ENCODE measurements around the gene NOTUM.

NOTUM gene

DNA sequence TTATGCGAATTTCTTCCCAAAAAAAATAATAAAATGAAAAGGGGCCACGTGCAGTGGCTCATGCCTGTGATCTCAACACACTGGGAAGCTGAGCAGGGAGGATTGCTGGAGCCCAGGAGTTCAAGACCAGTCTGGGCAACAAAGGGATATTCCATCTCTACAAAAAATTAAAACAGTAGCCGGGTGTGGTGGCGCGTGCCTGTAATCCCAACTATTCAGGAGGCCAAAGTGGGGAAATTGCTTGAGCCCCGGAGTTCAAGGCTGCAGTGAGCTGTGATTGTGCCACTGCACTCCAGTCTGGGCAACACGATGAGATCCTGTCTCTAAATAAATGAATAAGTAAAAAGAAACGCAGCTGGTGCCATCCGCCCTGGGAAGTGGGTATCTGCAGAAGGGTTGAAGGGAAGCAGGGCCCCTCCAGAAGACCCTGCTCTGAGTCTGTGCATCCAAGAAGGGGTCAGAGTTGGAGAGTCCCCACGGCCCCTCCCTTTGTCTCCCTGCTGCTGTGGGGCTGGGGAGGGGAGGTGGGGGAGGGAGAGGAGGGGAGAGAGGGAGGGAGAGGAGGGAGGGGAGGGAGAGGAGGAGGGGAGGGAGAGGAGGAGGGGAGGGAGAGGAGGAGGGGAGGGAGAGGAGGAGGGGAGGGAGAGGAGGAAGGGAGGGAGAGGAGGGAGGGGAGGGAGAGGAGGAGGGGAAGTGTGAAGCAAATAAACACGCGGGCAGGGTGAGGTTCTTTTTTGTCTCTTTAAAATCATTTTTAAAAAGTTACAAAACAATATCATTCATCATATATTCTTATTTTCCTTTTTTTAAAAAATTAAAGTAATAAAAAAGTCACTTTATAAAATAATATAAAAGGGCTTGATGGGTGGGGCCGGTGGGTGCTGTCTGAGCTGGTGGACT lies 9.0 kb downstream of the NOTUM start:
- FAIRE-seq (no peak), DNase-seq (ENCODE audit: insufficient read length, low spot score) (no peak)
- TF ChIP-seq PAX5 (IDR thresholded peaks at IDR 0.05; ENCODE audit: insufficient read depth, low read length, severe bottlenecking) (no peak), POLR2A (IDR thresholded peaks at IDR 0.05; ENCODE audit: low read depth, low read length) (no peak)

DNA sequence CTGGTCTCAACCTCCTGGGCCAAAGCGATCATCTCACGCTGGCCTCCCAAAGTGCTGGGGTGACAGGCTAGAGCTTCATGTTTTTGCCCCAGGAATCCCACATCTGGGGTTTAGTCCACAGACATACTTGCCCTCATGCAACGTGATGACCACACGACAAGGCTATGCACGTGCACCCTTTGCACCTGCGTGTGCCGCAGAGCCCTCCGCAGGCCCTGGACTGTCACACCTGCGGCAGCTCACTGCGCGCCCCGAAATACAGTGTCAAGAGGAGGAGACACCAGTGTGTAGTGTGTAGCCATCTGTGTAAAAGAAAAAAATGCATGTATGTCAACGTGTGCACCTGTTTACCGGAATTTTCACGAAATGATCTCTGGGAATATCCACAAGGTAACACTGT lies 10.5 kb downstream of the NOTUM start:
- no peak for FAIRE-seq
- no peak for DNase-seq (ENCODE audit: insufficient read length, low spot score)
- TF ChIP-seq POLR2A (IDR thresholded peaks at IDR 0.05; ENCODE audit: low read depth, low read length): no peak
- TF ChIP-seq PAX5 (IDR thresholded peaks at IDR 0.05; ENCODE audit: insufficient read depth, low read length, severe bottlenecking): no peak
- no peak for TF ChIP-seq TAF1 (IDR thresholded peaks at IDR 0.05; ENCODE audit: low read depth, low read length)
- TF ChIP-seq POLR2AphosphoS5 (IDR thresholded peaks at IDR 0.05; ENCODE audit: low read depth, low read length): no peak
- TF ChIP-seq SPI1 (IDR thresholded peaks at IDR 0.05; ENCODE audit: low read depth, low read length): no peak
- no peak for TF ChIP-seq POU2F2 (IDR thresholded peaks at IDR 0.05; ENCODE audit: low read depth, low read length)

- FAIRE-seq (peak; percentile 38), DNase-seq (ENCODE audit: insufficient read length, low spot score) (no peak)
- TF ChIP-seq SPI1 (IDR thresholded peaks at IDR 0.05; ENCODE audit: low read depth, low read length) (no peak), PAX5 (IDR thresholded peaks at IDR 0.05; ENCODE audit: insufficient read depth, low read length, severe bottlenecking) (no peak), POLR2AphosphoS5 (IDR thresholded peaks at IDR 0.05; ENCODE audit: low read depth, low read length) (no peak), POU2F2 (IDR thresholded peaks at IDR 0.05; ENCODE audit: low read depth, low read length) (no peak), TAF1 (IDR thresholded peaks at IDR 0.05; ENCODE audit: low read depth, low read length) (no peak), POLR2A (IDR thresholded peaks at IDR 0.05; ENCODE audit: low read depth, low read length) (no peak)
Measured at GRCh38 chr17:81948635-81949378, 12.2 kb downstream of the NOTUM start.

GRCh38 chr17:81947189-81947588 lies 13.8 kb downstream of the NOTUM start, which contains the start of gene MYADML2:
TSS of gene MYADML2 (minus strand) at chr17:81947233. CDS start at chr17:81941741, 5,492 bp downstream.
- DNase-seq (ENCODE audit: insufficient read length, low spot score): no peak
- FAIRE-seq: no peak
- TF ChIP-seq POLR2A (IDR thresholded peaks at IDR 0.05; ENCODE audit: low read depth, low read length): no peak
- no peak for TF ChIP-seq PAX5 (IDR thresholded peaks at IDR 0.05; ENCODE audit: insufficient read depth, low read length, severe bottlenecking)
- no peak for TF ChIP-seq SPI1 (IDR thresholded peaks at IDR 0.05; ENCODE audit: low read depth, low read length)
- TF ChIP-seq POLR2AphosphoS5 (IDR thresholded peaks at IDR 0.05; ENCODE audit: low read depth, low read length): no peak
- no peak for TF ChIP-seq TAF1 (IDR thresholded peaks at IDR 0.05; ENCODE audit: low read depth, low read length)
- TF ChIP-seq POU2F2 (IDR thresholded peaks at IDR 0.05; ENCODE audit: low read depth, low read length): no peak

DNA sequence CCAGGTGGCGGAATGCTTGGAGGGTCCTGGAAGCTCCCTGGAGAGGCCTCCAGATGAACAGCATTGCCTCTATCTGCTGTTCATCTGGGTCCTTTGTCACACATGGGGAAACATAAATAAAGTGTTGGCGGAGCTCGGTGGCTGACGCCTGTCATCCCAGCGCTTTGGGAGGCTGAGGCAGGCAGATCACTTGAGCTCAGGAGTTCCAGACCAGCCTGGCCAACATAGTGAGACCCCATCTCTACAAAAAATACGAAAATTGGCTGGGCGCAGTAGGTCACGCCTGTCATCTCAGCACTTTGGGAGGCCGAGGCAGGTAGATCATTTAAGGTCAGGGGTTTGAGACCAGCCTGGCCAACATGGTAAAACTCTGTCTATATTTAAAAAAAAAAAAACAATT lies 16.1 kb downstream of the NOTUM start:
- DNase-seq (ENCODE audit: insufficient read length, low spot score) (no peak), FAIRE-seq (no peak)
- no peak for TF ChIP-seq POU2F2 (IDR thresholded peaks at IDR 0.05; ENCODE audit: low read depth, low read length)
- no peak for TF ChIP-seq TAF1 (IDR thresholded peaks at IDR 0.05; ENCODE audit: low read depth, low read length)
- TF ChIP-seq PAX5 (IDR thresholded peaks at IDR 0.05; ENCODE audit: insufficient read depth, low read length, severe bottlenecking): no peak
- no peak for TF ChIP-seq SPI1 (IDR thresholded peaks at IDR 0.05; ENCODE audit: low read depth, low read length)
- no peak for TF ChIP-seq POLR2AphosphoS5 (IDR thresholded peaks at IDR 0.05; ENCODE audit: low read depth, low read length)

DNA sequence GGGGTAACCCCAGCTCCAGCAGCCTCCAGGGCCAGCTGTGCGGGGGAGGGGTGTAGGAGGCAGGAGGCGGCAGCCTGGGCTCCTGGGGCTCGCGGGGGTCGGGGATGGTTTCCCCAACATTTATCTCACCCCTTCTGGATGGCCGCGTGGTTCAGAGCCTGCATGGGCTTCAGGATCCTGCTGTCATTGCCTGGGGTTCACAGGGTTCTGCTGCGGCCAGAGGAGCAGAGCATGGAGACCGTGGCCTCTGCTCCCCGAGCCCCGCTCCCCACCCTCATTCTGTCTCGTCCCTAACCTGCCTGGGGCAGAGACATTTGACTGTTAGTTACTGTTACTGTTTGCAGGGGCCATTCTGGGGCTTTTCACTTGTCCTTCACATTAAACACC lies 18.8 kb downstream of the NOTUM start:
- FAIRE-seq (no peak), DNase-seq (ENCODE audit: insufficient read length, low spot score) (no peak)
- TF ChIP-seq TAF1 (IDR thresholded peaks at IDR 0.05; ENCODE audit: low read depth, low read length) (no peak), SPI1 (IDR thresholded peaks at IDR 0.05; ENCODE audit: low read depth, low read length) (no peak), POU2F2 (IDR thresholded peaks at IDR 0.05; ENCODE audit: low read depth, low read length) (no peak), POLR2AphosphoS5 (IDR thresholded peaks at IDR 0.05; ENCODE audit: low read depth, low read length) (no peak), POLR2A (IDR thresholded peaks at IDR 0.05; ENCODE audit: low read depth, low read length) (no peak), PAX5 (IDR thresholded peaks at IDR 0.05; ENCODE audit: insufficient read depth, low read length, severe bottlenecking) (no peak)

DNA sequence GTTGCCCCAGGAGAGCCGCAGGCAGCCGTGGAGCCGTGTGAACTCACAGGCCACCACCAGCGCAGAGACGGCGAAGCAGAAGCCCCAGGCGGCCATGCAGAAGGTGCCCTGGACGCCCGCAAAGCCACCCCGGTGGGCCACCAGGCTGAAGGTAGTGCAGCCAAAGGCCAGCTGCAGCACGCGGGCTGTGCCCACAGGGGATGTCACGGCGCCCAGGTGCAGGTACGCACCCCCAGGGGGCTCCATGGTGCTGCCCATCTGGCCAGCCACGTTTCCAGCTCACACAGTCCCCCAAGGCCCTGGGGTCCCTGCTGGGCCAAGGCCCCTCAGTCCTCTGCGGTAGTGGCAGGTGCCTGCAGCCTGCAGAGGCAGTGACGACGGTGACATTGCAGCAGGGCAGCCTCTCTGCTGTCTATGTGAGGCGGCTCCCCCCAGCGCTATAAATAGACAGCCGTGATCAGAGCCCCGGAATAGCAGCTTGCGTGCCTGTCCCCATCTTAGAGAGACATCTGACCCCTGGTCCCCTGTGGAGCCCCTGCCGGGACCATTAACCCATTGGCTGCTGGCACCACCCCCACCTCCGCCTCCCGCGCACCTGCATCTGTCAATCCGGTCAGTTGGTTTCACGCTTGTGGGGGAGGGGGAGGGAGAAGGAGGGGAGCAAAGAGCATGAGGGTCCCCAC lies 19.4 kb downstream of the NOTUM start:
- no peak for FAIRE-seq
- TF ChIP-seq SPI1 (IDR thresholded peaks at IDR 0.05; ENCODE audit: low read depth, low read length): no peak
- no peak for TF ChIP-seq POLR2AphosphoS5 (IDR thresholded peaks at IDR 0.05; ENCODE audit: low read depth, low read length)
- TF ChIP-seq POLR2A (IDR thresholded peaks at IDR 0.05; ENCODE audit: low read depth, low read length): no peak
- no peak for TF ChIP-seq PAX5 (IDR thresholded peaks at IDR 0.05; ENCODE audit: insufficient read depth, low read length, severe bottlenecking)
- TF ChIP-seq POU2F2 (IDR thresholded peaks at IDR 0.05; ENCODE audit: low read depth, low read length): no peak
- no peak for TF ChIP-seq TAF1 (IDR thresholded peaks at IDR 0.05; ENCODE audit: low read depth, low read length)
- DNase-seq (ENCODE audit: insufficient read length, low spot score): no peak

DNA sequence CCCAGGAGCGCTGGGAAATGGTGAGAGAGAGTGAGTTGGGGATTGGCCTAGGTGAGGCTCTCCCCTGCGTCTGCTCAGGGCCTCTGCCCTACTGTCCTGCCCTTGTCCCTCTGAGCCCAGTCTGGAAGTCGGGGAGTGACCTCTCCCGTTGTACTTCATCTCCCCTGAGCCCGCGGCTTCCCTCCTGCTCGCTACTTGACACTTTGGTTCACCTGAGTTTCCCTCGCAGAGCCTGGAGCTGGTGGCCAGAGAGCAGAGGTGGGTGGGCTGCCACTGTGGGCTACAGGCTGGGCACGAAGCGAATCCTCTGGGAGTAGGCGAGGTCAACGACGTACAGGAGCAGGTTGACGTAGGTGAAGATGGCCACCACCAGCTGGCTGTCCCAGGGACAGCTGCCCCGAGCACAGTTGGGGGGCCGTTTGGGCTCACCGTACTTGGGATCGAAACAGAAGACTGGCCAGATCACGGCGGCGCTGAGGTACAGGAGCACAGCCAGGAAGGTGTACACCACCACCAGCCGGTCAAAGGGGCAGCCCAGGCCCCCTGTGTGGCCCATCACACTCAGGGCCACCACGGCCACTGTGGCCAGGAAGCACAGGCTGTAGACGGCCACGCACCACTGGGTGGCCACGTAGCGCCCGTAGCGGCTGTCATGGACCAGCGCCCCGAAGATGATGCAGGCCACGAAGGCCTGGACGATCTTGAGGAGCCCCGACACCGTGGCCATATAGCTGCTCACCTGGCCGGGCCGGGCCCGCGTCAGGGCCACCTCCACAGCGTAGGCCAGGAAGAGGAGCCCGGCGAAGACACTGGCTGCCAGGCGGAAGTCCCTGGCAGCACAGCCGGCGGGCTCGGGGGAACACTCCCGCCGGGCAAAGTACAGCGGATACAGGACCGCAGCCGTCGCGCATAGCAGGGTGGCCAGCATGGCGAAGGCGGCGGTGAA lies 20.2 kb downstream of the NOTUM start:
- TF ChIP-seq PAX5 (IDR thresholded peaks at IDR 0.05; ENCODE audit: insufficient read depth, low read length, severe bottlenecking) (no peak), POU2F2 (IDR thresholded peaks at IDR 0.05; ENCODE audit: low read depth, low read length) (no peak), POLR2AphosphoS5 (IDR thresholded peaks at IDR 0.05; ENCODE audit: low read depth, low read length) (no peak), POLR2A (IDR thresholded peaks at IDR 0.05; ENCODE audit: low read depth, low read length) (no peak), TAF1 (IDR thresholded peaks at IDR 0.05; ENCODE audit: low read depth, low read length) (no peak), SPI1 (IDR thresholded peaks at IDR 0.05; ENCODE audit: low read depth, low read length) (no peak)
- DNase-seq (ENCODE audit: insufficient read length, low spot score) (no peak), FAIRE-seq (no peak)

All from GM12891 (cell line).